GM18951 (cell line): ENCODE data around the gene PCBP2.

Source experiments
- POLR2A ChIP-seq: IDR thresholded peaks from 4 replicates; pipeline ENCODE4 v1.6.1; 2011; ENCODE audit warnings: mild to moderate bottlenecking; ENCODE audit not compliant: insufficient read length, insufficient read depth; ENCODE audit errors: extremely low read depth
- in situ Hi-C: fragments of 300-500 bp; cut with MboI; formaldehyde crosslinking; loops from one replicate; pipeline ENCODE4 v1.12.0; 2022; ENCODE audit warnings: low sequenced_read_pairs, mixed read lengths, inconsistent platforms; ENCODE audit not compliant: unreplicated experiment

Gene PCBP2

GRCh38 chr12:53496752-53497032, 44.8 kb downstream of the PCBP2 start:
- in situ Hi-C loops, result no loop called here
- no peak for TF ChIP-seq POLR2A

GRCh38 chr12:53497461-53497860, 45.6 kb downstream of the PCBP2 start:
- in situ Hi-C loops, result no loop called here
- TF ChIP-seq POLR2A, result no peak

GRCh38 chr12:53498235-53498630, 46.3 kb downstream of the PCBP2 start:
- no peak for TF ChIP-seq POLR2A
- in situ Hi-C loops, result no loop called here

GRCh38 chr12:53499266-53500141, 47.6 kb downstream of the PCBP2 start, which contains the start of gene MAP3K12:
Gene MAP3K12 (minus strand): TSS chr12:53499458. CDS start chr12:53487391, 12,067 bp downstream.
- in situ Hi-C loops, result no loop called here
- TF ChIP-seq POLR2A, result peak; percentile 55

- in situ Hi-C loops, result no loop called here
- peak; percentile 75 for TF ChIP-seq POLR2A
Observed at GRCh38 chr12:53500142-53500775, 48.4 kb downstream of the PCBP2 start.

- in situ Hi-C loops, result no loop called here
- TF ChIP-seq POLR2A, result peak; percentile 88
Observed at GRCh38 chr12:53500776-53501614, 49.1 kb downstream of the PCBP2 start, which contains the start of gene TARBP2. Gene TARBP2 (plus strand): TSS chr12:53501283. CDS start chr12:53501409, 126 bp downstream.

GRCh38 chr12:53501615-53502181, 49.8 kb downstream of the PCBP2 start:
- TF ChIP-seq POLR2A, result no peak
- in situ Hi-C loops, result no loop called here

- no peak for TF ChIP-seq POLR2A
- in situ Hi-C loops, result no loop called here
Observed at GRCh38 chr12:53502331-53502730, 50.4 kb downstream of the PCBP2 start.

- no peak for TF ChIP-seq POLR2A
- in situ Hi-C loops, result no loop called here
Observed at GRCh38 chr12:53502983-53503728, 51.3 kb downstream of the PCBP2 start.

GRCh38 chr12:53504004-53504920, 52.4 kb downstream of the PCBP2 start:
- in situ Hi-C loops, result no loop called here

GRCh38 chr12:53505086-53505485, 53.2 kb downstream of the PCBP2 start:
- in situ Hi-C loops, result no loop called here
- no peak for TF ChIP-seq POLR2A

More at GRCh38 chr12:53504004-53504920, 52.4 kb downstream of the PCBP2 start:
- TF ChIP-seq POLR2A, result no peak
